Natural killer cell (primary cell): Measurements from ENCODE around the gene ZEB2. TPM values are rescaled to one million over a fixed set of nuclear protein-coding genes. Genes with fewer than 3 reads are reported as not detected.
A peak's percentile ranks its signal among the peaks of the same experiment; 100 is the strongest.

ENCODE experiments used
- ATAC-seq, 3 donors: fragments of 150-1000 bp in 2 of 3; fragments of 200-7000 bp in 1 of 3; cut with Tn5 transposase; 1 replicate in 1 of 3; 2 replicates in 2 of 3; pipeline ENCODE4 v1.10.0; 2021; ENCODE audit warnings: mild to moderate bottlenecking in 2 of 3, moderate library complexity in 2 of 3
- DNase-seq, 2 donors: peaks; one replicate each; pipeline versions ENCODE4 v3.0.0 to v3.0.0-alpha.2; 2013 to 2021; ENCODE audit warnings: mixed read lengths in 1 of 2
- H3K27ac ChIP-seq: one replicate; pipeline ENCODE4 v1.5.1; 2013; ENCODE audit warnings: mild to moderate bottlenecking, low read length
- H3K27me3 ChIP-seq: one replicate; pipeline ENCODE4 v1.6.1; 2013; ENCODE audit warnings: low read length; ENCODE audit not compliant: control insufficient read depth, insufficient read depth
- H3K36me3 ChIP-seq: one replicate; pipeline ENCODE4 v1.6.1; 2013; ENCODE audit warnings: low read length; ENCODE audit not compliant: control insufficient read depth, insufficient read depth
- H3K4me1 ChIP-seq: one replicate; pipeline ENCODE4 v1.6.1; 2013; ENCODE audit warnings: low read length; ENCODE audit not compliant: control insufficient read depth, insufficient read depth
- H3K4me3 ChIP-seq: one replicate; pipeline ENCODE4 v1.5.1; 2013; ENCODE audit warnings: low read length
- H3K9me3 ChIP-seq: one replicate; pipeline ENCODE4 v1.6.1; 2013; ENCODE audit warnings: low read length; ENCODE audit not compliant: control insufficient read depth, insufficient read depth
- H3K27ac Mint-ChIP-seq, 2 donors: one replicate each; pipeline ENCODE4 v1.8.0; 2022; ENCODE audit warnings: mild to moderate bottlenecking in 2 of 2, mixed read lengths in 2 of 2, moderate library complexity in 1 of 2
- H3K27me3 Mint-ChIP-seq, 2 donors: one replicate each; pipeline ENCODE4 v1.8.0; 2022; ENCODE audit warnings: low read depth in 2 of 2, mixed read lengths in 2 of 2
- H3K36me3 Mint-ChIP-seq: one replicate; pipeline ENCODE4 v1.8.0; 2022; ENCODE audit warnings: mixed read lengths
- H3K4me1 Mint-ChIP-seq, 2 donors: one replicate each; pipeline ENCODE4 v1.8.0; 2022; ENCODE audit warnings: mixed read lengths in 2 of 2
- H3K4me3 Mint-ChIP-seq: one replicate; pipeline ENCODE4 v1.8.0; 2022; ENCODE audit warnings: mild to moderate bottlenecking, moderate library complexity, mixed read lengths
- H3K9me3 Mint-ChIP-seq, 2 donors: one replicate each; pipeline ENCODE4 v1.8.0; 2022; ENCODE audit warnings: mixed read lengths in 2 of 2
- WGBS: methylation state at CpG from one replicate; pipeline ENCODE4 v1.1.7; 2013; ENCODE audit warnings: missing lambda C conversion rate; ENCODE audit not compliant: insufficient coverage; 5-methylcytosine and 5-hydroxymethylcytosine counted together
- intact Hi-C: fragments of 100-400 bp; cut with micrococcal nuclease; formaldehyde crosslinking; loops from one replicate; pipeline ENCODE4 v1.14.2; 2022
- total RNA-seq, 4 donors: library from RNA; stranded (reverse); fragments of 120-200 nt in 1 of 4; gene quantifications; one replicate each; pipeline versions ENCODE4 v1.2.3 to v1.2.4, GENCODE V29; 2013 to 2022
- TF ChIP-seq, protein P1 (sequence below): fragments of 200-600 bp; IDR thresholded peaks from one replicate; pipeline ENCODE4 v1.8.0; 2022; ENCODE audit warnings: antibody characterized with exemption

ZEB2 gene
- total RNA-seq, 3 donors from 2014 or later (not counting 1 experiment from before 2014, with no cell fraction given): 718 to 1,143 (median 944) TPM

DNA sequence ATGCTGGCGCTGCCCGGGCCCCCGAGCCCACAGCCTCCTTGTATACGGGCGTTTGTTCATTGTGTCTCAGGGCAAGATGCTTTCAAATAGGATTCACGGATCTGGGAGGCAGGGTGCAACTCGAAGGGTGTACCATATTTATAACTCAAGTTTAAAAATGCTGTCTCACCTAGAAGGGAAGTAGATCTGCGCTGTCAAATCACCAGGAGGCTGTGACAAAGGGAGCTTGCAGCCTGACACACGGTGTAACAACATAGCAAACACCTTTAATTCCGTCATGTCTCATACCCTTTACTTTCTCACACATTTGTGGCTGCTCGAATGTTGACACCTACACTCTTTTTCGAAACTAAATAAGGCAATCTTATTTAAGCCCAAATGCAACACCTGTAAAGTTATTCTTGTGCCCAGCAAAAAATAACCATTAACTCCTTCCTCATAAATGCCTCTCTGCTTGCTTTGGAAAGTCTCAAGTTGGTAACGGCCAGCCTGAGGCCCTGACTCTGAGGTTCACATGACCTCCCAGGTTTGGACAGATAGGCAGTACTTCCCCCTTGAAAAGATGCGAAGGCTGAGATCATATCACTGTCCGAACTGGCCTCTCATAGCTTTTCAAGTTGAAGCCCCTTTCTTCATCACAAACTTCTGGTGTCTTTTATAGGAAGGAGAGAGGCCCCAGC lies 11.6 kb downstream of the ZEB2 start:
- DNase-seq: peak; percentile 57 to 77
- Mint-ChIP-seq H3K27ac (no peak overlapping the region), H3K36me3 (peaks cover 31% of the 10 kb centered on the region), H3K4me3 (peak overlapping the region; percentile 95), H3K27me3 (peaks cover 4 to 7% of the 10 kb centered on the region in 2 donors), H3K9me3 (peaks cover 0 to 3% of the 10 kb centered on the region in 2 donors), H3K4me1 (peaks cover 94 to 97% of the 10 kb centered on the region in 2 donors)
- WGBS: 23% methylated on average over 14 of the region's 15 CpGs
- no peaks in the 10 kb centered on the region for H3K9me3 ChIP-seq
- TF ChIP-seq, protein P1, sequence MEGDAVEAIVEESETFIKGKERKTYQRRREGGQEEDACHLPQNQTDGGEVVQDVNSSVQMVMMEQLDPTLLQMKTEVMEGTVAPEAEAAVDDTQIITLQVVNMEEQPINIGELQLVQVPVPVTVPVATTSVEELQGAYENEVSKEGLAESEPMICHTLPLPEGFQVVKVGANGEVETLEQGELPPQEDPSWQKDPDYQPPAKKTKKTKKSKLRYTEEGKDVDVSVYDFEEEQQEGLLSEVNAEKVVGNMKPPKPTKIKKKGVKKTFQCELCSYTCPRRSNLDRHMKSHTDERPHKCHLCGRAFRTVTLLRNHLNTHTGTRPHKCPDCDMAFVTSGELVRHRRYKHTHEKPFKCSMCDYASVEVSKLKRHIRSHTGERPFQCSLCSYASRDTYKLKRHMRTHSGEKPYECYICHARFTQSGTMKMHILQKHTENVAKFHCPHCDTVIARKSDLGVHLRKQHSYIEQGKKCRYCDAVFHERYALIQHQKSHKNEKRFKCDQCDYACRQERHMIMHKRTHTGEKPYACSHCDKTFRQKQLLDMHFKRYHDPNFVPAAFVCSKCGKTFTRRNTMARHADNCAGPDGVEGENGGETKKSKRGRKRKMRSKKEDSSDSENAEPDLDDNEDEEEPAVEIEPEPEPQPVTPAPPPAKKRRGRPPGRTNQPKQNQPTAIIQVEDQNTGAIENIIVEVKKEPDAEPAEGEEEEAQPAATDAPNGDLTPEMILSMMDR: no peak
- H3K27me3 ChIP-seq: no peaks in the 10 kb centered on the region
- intact Hi-C loops: loop anchor here (1.0 to 5.0 kb wide), 4 partner anchors 9 to 326 kb away; no protein-coding TSS in a partner anchor
- peaks cover 59% of the 10 kb centered on the region for H3K4me1 ChIP-seq
- ATAC-seq: peak; percentile 50 to 79 (median 57)
- no peak overlapping the region for H3K4me3 ChIP-seq
- peaks cover 10% of the 10 kb centered on the region for H3K36me3 ChIP-seq
- peak overlapping the region; percentile 92 for H3K27ac ChIP-seq

DNA sequence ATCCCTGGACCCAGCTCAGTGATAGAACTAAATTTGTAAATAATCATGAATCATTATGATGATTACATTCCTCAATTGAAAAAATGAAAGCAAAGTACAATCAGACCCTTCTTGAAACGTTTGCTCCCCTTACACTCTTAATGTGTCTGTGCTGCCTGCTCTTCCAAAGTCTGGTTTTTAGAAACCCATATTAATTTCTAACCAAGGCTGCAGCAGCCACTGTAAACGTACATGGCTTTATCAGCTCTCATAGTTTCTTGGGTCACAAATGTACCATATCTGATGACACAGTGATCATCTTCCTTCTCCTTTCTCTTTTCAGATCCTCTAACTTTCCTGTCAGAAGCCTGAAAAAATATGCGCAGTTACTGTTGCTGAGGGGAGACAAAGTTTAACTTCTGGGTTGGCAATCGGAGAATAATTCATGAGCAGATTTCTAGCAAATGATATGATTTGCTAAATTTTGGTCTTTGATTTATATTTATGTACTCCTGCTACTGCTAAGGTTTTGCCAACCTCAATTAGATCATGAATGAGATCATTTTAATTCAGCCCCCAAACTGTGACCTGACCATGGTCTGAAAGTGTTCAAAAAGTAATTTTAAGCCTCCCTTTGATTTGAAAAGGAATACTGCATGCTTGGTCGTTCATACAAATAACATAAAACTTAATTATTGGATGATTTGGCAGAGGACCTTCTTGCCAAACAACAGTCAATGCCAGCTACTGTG lies 12.3 kb downstream of the ZEB2 start:
- Histone ChIP-seq H3K36me3 (peaks cover 8% of the 10 kb centered on the region), H3K27me3 (no peaks in the 10 kb centered on the region), H3K4me3 (no peak overlapping the region), H3K9me3 (no peaks in the 10 kb centered on the region), H3K4me1 (peaks cover 52% of the 10 kb centered on the region), H3K27ac (peak overlapping the region; percentile 92)
- Mint-ChIP-seq H3K36me3 (peaks cover 31% of the 10 kb centered on the region), H3K9me3 (peaks cover 0 to 3% of the 10 kb centered on the region in 2 donors), H3K4me1 (peaks cover 91 to 97% of the 10 kb centered on the region in 2 donors), H3K27me3 (peaks cover 4 to 7% of the 10 kb centered on the region in 2 donors), H3K27ac (no peak overlapping the region), H3K4me3 (peak overlapping the region; percentile 95)
- ATAC-seq (no peak), DNase-seq (no peak)
- intact Hi-C loops: loop anchor here (1.0 to 5.0 kb wide), 4 partner anchors 10 to 325 kb away; no protein-coding TSS in a partner anchor
- 41% methylated on average over 5 of the region's 5 CpGs for WGBS
- TF ChIP-seq, protein P1: no peak

DNA sequence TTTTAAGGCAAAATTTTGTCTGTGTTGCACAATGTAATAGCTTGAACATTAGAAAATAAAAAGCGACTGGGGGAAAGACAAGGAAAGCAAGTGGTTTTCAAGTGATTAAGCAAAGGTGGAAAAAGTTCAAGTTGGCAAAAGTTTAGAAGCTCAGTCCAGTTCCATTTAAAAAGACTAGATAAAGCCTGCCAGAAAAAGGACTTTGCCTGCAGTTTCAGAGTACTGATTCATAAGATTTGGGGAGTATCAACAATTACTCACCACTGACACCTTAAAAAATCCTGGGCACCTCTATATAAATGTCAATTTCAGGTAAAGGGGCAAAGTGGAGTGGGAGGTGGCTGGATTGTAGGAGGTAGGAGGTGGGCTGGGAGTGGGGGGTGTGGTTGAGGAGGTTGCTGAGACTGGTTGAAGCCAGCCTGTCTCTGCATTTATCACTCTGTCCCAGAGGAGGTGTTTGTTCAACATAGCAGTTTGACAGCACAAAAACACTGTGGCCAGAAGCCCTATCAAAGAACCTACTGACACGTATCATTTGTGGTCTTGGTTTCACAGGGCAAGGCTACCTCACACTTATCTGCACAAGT lies 14.6 kb downstream of the ZEB2 start:
- DNase-seq: peak; percentile 69 to 76
- H3K27me3 Mint-ChIP-seq: peaks cover 0 to 2% of the 10 kb centered on the region in 2 donors

More for the DNA sequence above, 14.6 kb downstream of the ZEB2 start:
- H3K27me3 ChIP-seq: no peaks in the 10 kb centered on the region
- peaks cover 21% of the 10 kb centered on the region for H3K36me3 Mint-ChIP-seq
- peak; percentile 49 to 73 (median 68) for ATAC-seq
- H3K4me1 Mint-ChIP-seq: peaks cover 91 to 97% of the 10 kb centered on the region in 2 donors
- 36% methylated on average over 2 of the region's 2 CpGs for WGBS
- no peak overlapping the region for H3K27ac Mint-ChIP-seq
- H3K4me1 ChIP-seq: peaks cover 43% of the 10 kb centered on the region
- H3K4me3 ChIP-seq: no peak overlapping the region
- peak overlapping the region; percentile 92 for H3K27ac ChIP-seq
- peak overlapping the region; percentile 95 for H3K4me3 Mint-ChIP-seq
- intact Hi-C loops: loop anchor here (1.0 to 5.0 kb wide), 8 partner anchors 9 to 323 kb away; no protein-coding TSS in a partner anchor
- peaks cover 13% of the 10 kb centered on the region for H3K36me3 ChIP-seq
- TF ChIP-seq, protein P1: no peak
- H3K9me3 ChIP-seq: no peaks in the 10 kb centered on the region
- H3K9me3 Mint-ChIP-seq: no peaks in the 10 kb centered on the region
